BJ (cell line): ENCODE data around the gene NF2. TPM values are rescaled to one million over a fixed set of nuclear protein-coding genes. Genes with fewer than 3 reads are reported as not detected.

ENCODE experiments used
- CTCF ChIA-PET: fragments of 350-600 bp; formaldehyde crosslinking; extraction: SDS; loops from one replicate; lab custom pipeline; 2021; ENCODE audit warnings: antibody characterized with exemption, inconsistent platforms; lab: Yijun Ruan, JAX
- POLR2A ChIA-PET: fragments of 300-600 bp; sonication (Branson Sonifier 250); formaldehyde crosslinking; extraction: SDS; loops from one replicate; lab custom pipeline; 2021; ENCODE audit warnings: antibody characterized with exemption; lab: Charles Lee
- DNase-seq: peaks from one replicate; pipeline ENCODE4 v3.0.0-alpha.2; 2011; ENCODE audit warnings: low read depth
- H3K27me3 ChIP-seq: 2 replicates; pipeline ENCODE4 v1.6.0; 2011; ENCODE audit warnings: low read length; ENCODE audit not compliant: control insufficient read depth, insufficient read depth
- H3K36me3 ChIP-seq: 2 replicates; pipeline ENCODE4 v1.5.1; 2011; ENCODE audit warnings: low read length; ENCODE audit not compliant: control insufficient read depth, insufficient read depth
- H3K4me3 ChIP-seq: 2 replicates; pipeline ENCODE4 v1.5.1; 2011; ENCODE audit warnings: low read depth, mild to moderate bottlenecking, control low read depth, low read length
- polyA plus RNA-seq: library from polyadenylated mRNA; depleted of rRNA; stranded (reverse); fragments of >200 nt; gene quantifications from 2 replicates; pipeline ENCODE4 v1.2.3, GENCODE V29; 2011
- TF ChIP-seq, protein P1 (sequence below): IDR thresholded peaks from 2 replicates; pipeline ENCODE4 v1.5.1; 2011; ENCODE audit warnings: low read depth, mild to moderate bottlenecking, control low read depth, inconsistent platforms, low read length, moderate library complexity; ENCODE audit not compliant: insufficient read depth

The NF2 gene
- polyA plus RNA-seq, 1 experiment = 36.0 TPM

- Histone ChIP-seq H3K4me3 (no peak overlapping the region), H3K36me3 (no peaks in the 10 kb centered on the region), H3K27me3 (peaks cover 32% of the 10 kb centered on the region)
- TF ChIP-seq, protein P1, sequence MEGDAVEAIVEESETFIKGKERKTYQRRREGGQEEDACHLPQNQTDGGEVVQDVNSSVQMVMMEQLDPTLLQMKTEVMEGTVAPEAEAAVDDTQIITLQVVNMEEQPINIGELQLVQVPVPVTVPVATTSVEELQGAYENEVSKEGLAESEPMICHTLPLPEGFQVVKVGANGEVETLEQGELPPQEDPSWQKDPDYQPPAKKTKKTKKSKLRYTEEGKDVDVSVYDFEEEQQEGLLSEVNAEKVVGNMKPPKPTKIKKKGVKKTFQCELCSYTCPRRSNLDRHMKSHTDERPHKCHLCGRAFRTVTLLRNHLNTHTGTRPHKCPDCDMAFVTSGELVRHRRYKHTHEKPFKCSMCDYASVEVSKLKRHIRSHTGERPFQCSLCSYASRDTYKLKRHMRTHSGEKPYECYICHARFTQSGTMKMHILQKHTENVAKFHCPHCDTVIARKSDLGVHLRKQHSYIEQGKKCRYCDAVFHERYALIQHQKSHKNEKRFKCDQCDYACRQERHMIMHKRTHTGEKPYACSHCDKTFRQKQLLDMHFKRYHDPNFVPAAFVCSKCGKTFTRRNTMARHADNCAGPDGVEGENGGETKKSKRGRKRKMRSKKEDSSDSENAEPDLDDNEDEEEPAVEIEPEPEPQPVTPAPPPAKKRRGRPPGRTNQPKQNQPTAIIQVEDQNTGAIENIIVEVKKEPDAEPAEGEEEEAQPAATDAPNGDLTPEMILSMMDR = no peak
- ChIA-PET CTCF (no interaction called here), POLR2A (no interaction called here)
- DNase-seq = no peak
These were observed 115.8 kb downstream of the NF2 start for GRCh38 chr22:29718949-29719898.

- POLR2A ChIA-PET = no interaction called here
- CTCF ChIA-PET = no interaction called here
- H3K4me3 ChIP-seq = no peak within 1 kb of the TSS
These were observed 116.6 kb downstream of the NF2 start, which contains the start of gene CABP7 for GRCh38 chr22:29719899-29720645. TSS of gene CABP7 (plus strand) at chr22:29720003. CDS start at chr22:29720425, 422 bp downstream.

GRCh38 chr22:29720811-29721323 lies 117.4 kb downstream of the NF2 start:
- ChIA-PET CTCF (no interaction called here), POLR2A (no interaction called here)
- no peak for DNase-seq
- Histone ChIP-seq H3K36me3 (no peaks in the 10 kb centered on the region), H3K27me3 (peaks cover 36% of the 10 kb centered on the region), H3K4me3 (no peak overlapping the region)
- TF ChIP-seq, protein P1 = no peak

More at GRCh38 chr22:29719899-29720645, 116.6 kb downstream of the NF2 start, which contains the start of gene CABP7:
- peaks cover 37% of the 10 kb centered on the region for H3K27me3 ChIP-seq
- H3K36me3 ChIP-seq = no peaks in the 10 kb centered on the region
- no peak for DNase-seq
- TF ChIP-seq, protein P1 = no peak

- peaks cover 34% of the 10 kb centered on the region for H3K27me3 ChIP-seq
- POLR2A ChIA-PET = no interaction called here
- H3K4me3 ChIP-seq = no peak overlapping the region
- no peak for DNase-seq
- H3K36me3 ChIP-seq = no peaks in the 10 kb centered on the region
- CTCF ChIA-PET = no interaction called here
- TF ChIP-seq, protein P1 = no peak
These were observed 118.7 kb downstream of the NF2 start for GRCh38 chr22:29722151-29722550.

GRCh38 chr22:29722587-29722986 lies 119.2 kb downstream of the NF2 start:
- DNase-seq = no peak
- POLR2A ChIA-PET = no interaction called here
- H3K27me3 ChIP-seq = peaks cover 34% of the 10 kb centered on the region

More at GRCh38 chr22:29722587-29722986, 119.2 kb downstream of the NF2 start:
- TF ChIP-seq, protein P1 = no peak
- Histone ChIP-seq H3K4me3 (no peak overlapping the region), H3K36me3 (no peaks in the 10 kb centered on the region)
- CTCF ChIA-PET = no interaction called here
